GM19193 (cell line): ENCODE data around the gene MAP3K7CL.

Experiments
- POLR2A ChIP-seq: IDR thresholded peaks from 4 replicates; pipeline ENCODE4 v1.6.1; 2011; ENCODE audit not compliant: insufficient read depth, insufficient read length; ENCODE audit errors: extremely low read depth

MAP3K7CL gene

GRCh38 chr21:29221253-29221744 lies 90.9 kb downstream of the MAP3K7CL start:
- TF ChIP-seq POLR2A: no peak

DNA sequence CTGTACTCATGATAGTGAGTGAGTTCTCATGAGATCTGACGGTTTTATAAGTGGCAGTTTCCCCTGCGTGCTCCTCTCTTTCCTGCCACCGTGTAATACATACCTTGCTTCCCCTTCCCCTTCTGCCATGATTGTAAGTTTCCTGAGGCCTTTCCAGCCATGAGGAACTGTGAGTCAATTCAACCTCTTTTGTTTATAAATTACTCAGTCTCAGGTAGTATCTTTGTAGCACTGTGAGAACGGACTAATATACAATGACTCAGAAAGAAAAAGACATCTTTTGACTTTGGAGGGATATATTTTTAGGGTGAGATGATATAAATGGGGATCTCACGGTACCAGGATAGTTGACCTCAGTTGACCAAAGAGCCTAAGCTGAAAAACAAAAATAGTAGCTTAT lies 93.6 kb downstream of the MAP3K7CL start:
- no peak for TF ChIP-seq POLR2A
